IMR-90 (cell line): ENCODE results near the gene GPR179.

Source experiments
- BHLHE40 ChIP-seq: fragments of 150-350 bp; IDR thresholded peaks from 2 replicates; pipeline ENCODE4 v1.6.1; 2016; ENCODE audit warnings: mild to moderate bottlenecking, low read depth, low read length
- CEBPB ChIP-seq: IDR thresholded peaks from 2 replicates; pipeline ENCODE4 v1.6.1; 2012; ENCODE audit warnings: low read depth, low read length, improper control_type of control experiment
- CHD1 ChIP-seq: IDR thresholded peaks from 2 replicates; pipeline ENCODE4 v1.6.1; 2012; ENCODE audit warnings: low read depth, low read length, improper control_type of control experiment
- CTCF ChIP-seq: conservative IDR thresholded peaks from 2 replicates; pipeline ENCODE4 v1.5.1; 2012; ENCODE audit warnings: mild to moderate bottlenecking, low read depth, low read length, improper control_type of control experiment
- MAFK ChIP-seq: IDR thresholded peaks from 2 replicates; pipeline ENCODE4 v1.6.1; 2012; ENCODE audit warnings: low read depth, low read length, improper control_type of control experiment
- MAZ ChIP-seq: IDR thresholded peaks from 2 replicates; pipeline ENCODE4 v1.6.1; 2012; ENCODE audit warnings: low read depth, mild to moderate bottlenecking, low read length, improper control_type of control experiment, moderate library complexity, borderline replicate concordance
- MXI1 ChIP-seq: IDR thresholded peaks from 2 replicates; pipeline ENCODE4 v1.6.1; 2012; ENCODE audit warnings: low read depth, mild to moderate bottlenecking, low read length, moderate library complexity, borderline replicate concordance
- POLR2A ChIP-seq: IDR thresholded peaks from 2 replicates; pipeline ENCODE4 v1.6.1; 2012; ENCODE audit warnings: mild to moderate bottlenecking, low read depth, low read length
- RAD21 ChIP-seq: IDR thresholded peaks from 2 replicates; pipeline ENCODE4 v1.6.1; 2012; ENCODE audit warnings: low read length, improper control_type of control experiment
- RFX5 ChIP-seq: IDR thresholded peaks from 2 replicates; pipeline ENCODE4 v1.8.0; 2012; ENCODE audit warnings: low read depth, mild to moderate bottlenecking, low read length, moderate library complexity
- SMC3 ChIP-seq: fragments of 150-350 bp; IDR thresholded peaks from 2 replicates; pipeline ENCODE4 v1.6.1; 2016; ENCODE audit warnings: low read depth, mild to moderate bottlenecking, antibody characterized with exemption, low read length, moderate library complexity
- TF ChIP-seq, protein P1 (sequence below): fragments of 150-350 bp; IDR thresholded peaks from 2 replicates; pipeline ENCODE4 v1.6.1; 2016; ENCODE audit warnings: low read depth, mild to moderate bottlenecking, low read length, moderate library complexity, borderline replicate concordance

DNA sequence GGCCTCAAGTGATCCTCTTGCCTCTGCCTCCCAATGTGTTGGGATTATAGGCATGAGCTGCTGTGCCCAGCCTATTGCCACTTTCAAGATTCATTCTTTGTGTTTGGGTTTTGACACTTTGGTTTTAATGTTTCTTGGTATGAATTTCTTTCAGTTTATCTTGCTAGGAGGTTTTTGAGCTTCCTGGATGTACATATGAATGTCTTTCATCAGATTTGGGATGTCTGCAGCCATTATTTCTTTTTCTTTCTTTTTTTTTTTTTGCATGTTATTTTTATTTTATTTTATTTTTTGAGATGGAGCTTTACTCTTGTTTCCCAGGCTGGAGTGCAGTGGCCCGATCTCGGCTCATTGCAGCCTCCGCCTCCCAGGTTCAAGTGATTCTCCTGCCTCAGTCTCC is 28.3 kb downstream of the GPR179 start:
- TF ChIP-seq CEBPB (no peak), RAD21 (no peak), CTCF (no peak), MXI1 (no peak), MAZ (no peak), SMC3 (no peak), POLR2A (no peak), CHD1 (no peak), RFX5 (no peak), MAFK (no peak), BHLHE40 (no peak)
- TF ChIP-seq, protein P1, sequence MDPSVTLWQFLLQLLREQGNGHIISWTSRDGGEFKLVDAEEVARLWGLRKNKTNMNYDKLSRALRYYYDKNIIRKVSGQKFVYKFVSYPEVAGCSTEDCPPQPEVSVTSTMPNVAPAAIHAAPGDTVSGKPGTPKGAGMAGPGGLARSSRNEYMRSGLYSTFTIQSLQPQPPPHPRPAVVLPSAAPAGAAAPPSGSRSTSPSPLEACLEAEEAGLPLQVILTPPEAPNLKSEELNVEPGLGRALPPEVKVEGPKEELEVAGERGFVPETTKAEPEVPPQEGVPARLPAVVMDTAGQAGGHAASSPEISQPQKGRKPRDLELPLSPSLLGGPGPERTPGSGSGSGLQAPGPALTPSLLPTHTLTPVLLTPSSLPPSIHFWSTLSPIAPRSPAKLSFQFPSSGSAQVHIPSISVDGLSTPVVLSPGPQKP: no peak
